Measurements from ENCODE around the gene FOXN3.

- no peak for TF ChIP-seq CTCF (IDR thresholded peaks at IDR 0.05)
- TF ChIP-seq POLR2A (IDR thresholded peaks at IDR 0.05): no peak
Observed at GRCh38 chr14:89370381-89370780, 46.7 kb downstream of the FOXN3 start.
